T47D (cell line): ENCODE data around the gene BLOC1S6.

Experiments used
- DNase-seq, 2 experiments: peaks; one replicate each; pipeline versions ENCODE4 v3.0.0 to v3.0.0-alpha.2; 2011 to 2012; ENCODE audit warnings: low read depth in 1 of 2, low spot score in 1 of 2
- JUND ChIP-seq: IDR thresholded peaks from 2 replicates; pipeline ENCODE4 v1.6.1; 2012; ENCODE audit warnings: low read depth
- in situ Hi-C: cut with HindIII; loops from 2 replicates; pipeline ENCODE4 v1.10.0; 2016; ENCODE audit warnings: low sequenced_read_pairs, low pct_unique_long_range_greater_than_20kb

The BLOC1S6 gene

DNA sequence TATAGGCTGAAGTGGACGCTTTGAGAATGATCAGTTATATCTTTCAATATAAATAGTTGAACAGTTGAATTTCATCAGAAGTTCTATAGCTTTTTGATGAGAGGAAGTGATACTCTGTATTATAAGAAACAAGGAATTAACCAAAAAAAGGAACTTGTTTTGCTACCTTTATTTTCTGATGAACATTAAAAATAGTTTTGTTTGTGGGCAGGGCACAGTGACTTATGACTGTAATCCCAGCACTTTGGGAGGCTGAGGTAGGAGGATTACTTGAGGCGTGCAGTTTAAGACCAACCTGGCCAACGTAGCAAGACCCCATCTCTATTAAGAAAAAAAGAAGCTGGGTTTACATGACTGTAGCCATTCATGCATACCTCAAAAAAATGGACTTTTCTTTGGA, 16.7 kb downstream of the BLOC1S6 start:
- in situ Hi-C loops: no loop called here
- no peak for TF ChIP-seq JUND
- DNase-seq: no peak

- in situ Hi-C loops: no loop called here
- DNase-seq: no peak
- TF ChIP-seq JUND: no peak
These were observed 17.1 kb downstream of the BLOC1S6 start for GRCh38 chr15:45604326-45604725.

DNA sequence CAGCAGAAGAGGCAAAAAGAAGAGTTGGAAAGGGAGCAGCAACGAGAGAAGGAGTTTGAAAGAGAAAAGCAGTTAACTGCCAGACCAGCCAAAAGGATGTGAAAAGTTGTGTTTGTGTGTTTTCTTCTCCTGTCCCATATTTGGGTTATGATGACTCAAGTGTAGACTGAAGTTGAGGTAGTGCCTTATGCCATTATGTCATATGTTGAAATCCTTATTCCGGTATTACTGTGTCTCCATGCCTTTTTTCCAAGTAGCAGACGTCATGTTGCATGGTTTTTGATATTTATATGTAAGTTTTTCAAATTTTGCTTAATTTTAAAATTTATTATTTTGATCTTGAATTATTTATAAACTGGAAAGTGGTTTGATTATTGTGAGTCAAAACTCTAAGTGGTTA, 19.2 kb downstream of the BLOC1S6 start:
- in situ Hi-C loops: no loop called here
- TF ChIP-seq JUND: no peak
- no peak for DNase-seq

GRCh38 chr15:45606841-45607240, 19.7 kb downstream of the BLOC1S6 start:
- no peak for TF ChIP-seq JUND
- in situ Hi-C loops: no loop called here
- no peak for DNase-seq

- in situ Hi-C loops: no loop called here
These were observed 24.1 kb downstream of the BLOC1S6 start for GRCh38 chr15:45611305-45611704.

GRCh38 chr15:45612790-45613415, 25.7 kb downstream of the BLOC1S6 start:
- DNase-seq: no peak
- no peak for TF ChIP-seq JUND
- in situ Hi-C loops: no loop called here

More at GRCh38 chr15:45611305-45611704, 24.1 kb downstream of the BLOC1S6 start:
- DNase-seq: peak in 1 of 2 experiments; percentile 39
- TF ChIP-seq JUND: no peak

DNA sequence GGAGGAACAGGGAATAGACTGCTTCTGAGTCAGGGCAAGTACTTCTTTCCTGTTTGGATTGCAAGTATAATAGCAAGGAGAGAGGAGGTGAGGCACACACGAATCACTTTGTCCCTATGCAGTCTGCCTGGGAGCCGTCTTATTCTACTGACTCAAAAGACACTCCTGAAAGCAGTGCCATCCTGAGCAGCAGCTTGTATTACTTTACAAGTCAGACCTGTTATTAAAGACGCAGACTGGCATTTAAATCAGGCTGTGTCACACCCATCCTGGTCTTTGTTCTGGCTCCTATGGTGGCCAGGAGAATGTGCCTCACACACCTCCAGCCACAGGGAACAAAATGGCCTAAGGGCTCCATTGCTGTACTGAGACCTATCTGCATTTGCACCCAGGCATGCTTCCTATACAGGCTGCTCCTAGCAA, 29.7 kb downstream of the BLOC1S6 start:
- in situ Hi-C loops: no loop called here
- no peak for TF ChIP-seq JUND
- peak in 1 of 2 experiments; percentile 52 for DNase-seq

GRCh38 chr15:45618813-45619212, 31.6 kb downstream of the BLOC1S6 start:
- no peak for DNase-seq
- no peak for TF ChIP-seq JUND
- in situ Hi-C loops: no loop called here

DNA sequence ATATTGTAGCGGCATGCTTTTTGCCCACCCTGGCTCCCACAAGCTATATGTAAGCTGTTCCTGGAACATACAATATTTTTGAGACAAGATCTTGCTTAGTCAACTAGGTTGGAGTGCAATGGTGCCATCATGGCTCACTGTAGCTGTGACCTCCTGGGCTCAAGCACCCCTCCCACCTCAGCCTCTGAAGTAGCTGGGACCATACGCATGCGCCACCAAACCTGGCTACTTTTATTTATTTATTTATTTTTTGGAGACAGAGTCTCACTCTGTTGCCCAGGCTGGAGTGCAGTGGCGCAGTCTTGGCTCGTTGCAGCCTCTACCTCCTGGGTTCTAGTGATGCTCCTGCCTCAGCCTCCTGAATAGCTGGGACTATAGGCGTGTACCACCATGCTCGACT, 41.0 kb downstream of the BLOC1S6 start:
- in situ Hi-C loops: no loop called here

DNA sequence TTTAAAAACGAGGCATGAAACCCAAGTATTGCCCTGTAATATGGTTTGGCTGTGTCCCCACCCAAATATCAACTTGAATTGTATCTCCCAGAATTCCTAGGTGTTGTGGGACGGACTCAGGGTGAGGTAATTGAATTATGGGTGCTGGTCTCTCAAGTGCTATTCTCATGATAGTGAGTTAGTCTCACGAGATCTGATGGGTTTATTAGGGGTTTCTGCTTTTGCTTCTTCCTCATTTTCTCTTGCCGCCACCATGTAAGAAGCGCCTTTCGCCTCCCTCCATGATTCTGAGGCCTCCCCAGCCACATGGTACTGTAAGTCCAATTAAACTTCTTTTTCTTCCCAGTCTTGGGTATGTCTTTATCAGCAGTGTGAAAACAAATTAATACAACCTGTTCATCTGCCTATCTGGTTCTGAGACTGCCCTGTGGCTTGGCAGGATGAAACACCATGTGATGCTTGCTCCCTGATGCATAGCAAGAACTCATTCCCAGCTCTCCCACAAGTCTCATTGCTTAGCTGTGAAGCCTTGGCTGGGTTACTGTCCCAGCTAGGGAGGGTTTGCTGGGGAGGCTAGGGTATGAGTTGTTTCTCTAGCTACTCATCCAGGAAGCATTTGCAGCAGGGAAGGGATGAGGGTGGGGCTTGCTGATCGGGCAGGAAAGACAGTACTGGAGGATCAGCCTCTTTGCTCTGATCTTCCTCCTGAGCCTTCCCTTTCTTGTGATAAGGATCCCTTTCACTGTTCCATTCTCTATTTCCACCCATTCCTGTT, 43.9 kb downstream of the BLOC1S6 start:
- no peak for TF ChIP-seq JUND
- in situ Hi-C loops: no loop called here
- no peak for DNase-seq

More for the DNA sequence above, 41.0 kb downstream of the BLOC1S6 start:
- no peak for TF ChIP-seq JUND
- DNase-seq: no peak

DNA sequence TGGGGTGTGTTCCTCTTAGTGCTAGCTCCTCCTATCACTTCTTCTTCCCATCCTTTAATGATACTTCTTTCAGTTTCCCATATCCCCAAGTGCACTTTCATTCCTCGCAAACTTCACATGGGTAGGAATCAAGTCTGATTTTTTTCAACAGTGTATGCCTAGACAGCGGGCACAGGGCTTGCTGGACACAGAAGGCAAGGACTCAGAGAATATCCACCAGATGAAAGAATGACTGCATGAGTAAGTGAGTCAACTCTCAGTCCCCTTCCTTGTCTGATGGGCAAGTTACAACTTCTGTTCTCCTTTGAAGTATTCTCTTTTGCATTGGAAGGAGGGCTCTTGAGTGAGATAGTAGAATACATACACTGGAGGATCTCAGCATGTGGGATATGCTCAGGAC, 44.6 kb downstream of the BLOC1S6 start:
- DNase-seq: no peak
- no peak for TF ChIP-seq JUND
- in situ Hi-C loops: no loop called here

DNA sequence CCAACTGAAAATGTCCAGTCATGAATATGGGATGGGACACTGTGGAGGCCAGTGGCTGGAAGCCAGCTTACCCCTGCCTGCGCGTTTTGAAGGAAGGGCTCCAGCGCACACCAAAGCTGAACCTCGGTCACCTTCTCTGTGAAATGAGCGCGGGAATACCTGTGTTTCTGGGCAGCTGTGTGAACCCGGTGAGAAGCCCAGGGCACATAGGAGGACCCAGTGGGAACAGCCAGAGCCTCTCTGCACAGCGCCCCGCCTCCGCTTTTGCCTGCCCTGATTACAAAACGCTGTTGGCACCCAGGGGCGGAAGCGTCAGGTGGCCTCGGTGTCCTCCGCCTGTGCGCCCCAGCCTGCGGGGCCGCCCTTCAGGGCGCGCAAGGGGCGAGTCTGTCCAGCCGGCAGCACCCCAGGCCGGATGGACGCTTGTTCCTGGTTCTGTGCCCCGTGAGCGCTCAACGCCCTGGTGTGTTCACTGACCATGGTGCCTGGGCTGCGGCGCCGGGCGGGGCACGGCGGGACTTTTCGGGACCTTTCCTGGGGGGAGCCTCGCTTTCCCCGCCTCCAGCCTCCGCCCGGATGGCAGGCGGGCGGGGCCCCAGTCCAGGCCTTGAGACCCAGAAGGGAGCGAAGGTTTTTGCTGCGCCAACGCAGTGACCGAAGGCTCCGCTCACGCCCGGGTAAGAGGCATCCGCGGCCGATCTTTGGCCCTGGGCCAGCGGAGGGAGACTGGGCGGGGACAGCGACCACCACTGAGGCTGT, 47.4 kb downstream of the BLOC1S6 start, which contains the start of gene SQOR:
Gene SQOR, plus strand, starts transcription at position 598 of the 759 bp plus-strand sequence. CDS start 23,895 bp downstream, outside the sequence.
- TF ChIP-seq JUND: no peak
- DNase-seq: peak; percentile 73 to 93
- in situ Hi-C loops: no loop called here
